Limb (tissue), 2 donors: ENCODE results near the gene TBC1D3K.
"Not testable (repeated sequence)": the region's sequence is repeated elsewhere in the genome, so short reads cannot be mapped to it uniquely, and the experiment has no call there.

Experiments
- DNase-seq, 2 donors: peaks; one replicate each; pipeline ENCODE4 v3.0.0-alpha.2; 2016; ENCODE audit errors: extremely low spot score in 2 of 2

Gene TBC1D3K

DNA sequence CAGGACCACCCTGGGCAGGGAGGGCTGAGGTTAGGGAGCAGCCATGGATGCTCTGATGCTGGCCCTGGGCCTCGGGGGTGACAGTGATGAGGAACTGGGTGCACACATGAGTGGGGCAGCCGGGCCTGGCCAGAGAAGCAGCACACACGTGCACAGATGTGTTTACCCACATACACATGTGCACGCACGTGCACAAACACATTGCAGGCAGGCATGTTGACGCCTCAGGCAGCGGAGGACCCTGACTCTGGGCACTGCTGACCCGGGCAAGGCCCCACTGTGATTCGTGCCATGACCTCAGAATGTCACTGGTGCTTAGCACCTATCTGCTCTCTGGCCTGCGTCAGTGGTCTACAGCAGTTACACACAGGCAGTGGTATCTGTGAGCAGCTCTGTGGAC is at the start of gene TBC1D3K:
TSS of gene TBC1D3K (plus strand) at position 301 of the 400 bp plus-strand sequence. CDS start 1,585 bp downstream, outside the sequence.
- not testable (repeated sequence) for DNase-seq

DNA sequence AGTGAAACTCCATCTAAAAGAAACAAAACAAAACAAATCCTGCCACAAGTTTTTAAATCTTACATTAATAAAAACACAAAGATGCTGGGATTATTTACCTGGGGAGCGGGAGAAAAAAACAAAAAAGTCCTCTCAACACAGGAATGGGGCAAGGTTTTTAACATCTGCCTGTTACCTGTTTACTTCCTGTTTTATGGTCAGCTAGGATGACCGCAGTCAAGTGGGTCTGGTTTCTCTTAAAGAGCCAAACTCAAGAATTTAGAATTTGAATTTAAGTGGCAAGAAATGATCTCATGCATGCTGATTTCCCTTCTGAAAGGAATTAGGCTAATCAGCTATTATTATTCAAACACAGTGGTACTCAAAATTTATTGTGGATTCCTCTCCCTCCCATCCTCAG is 39.7 kb upstream of the TBC1D3K start:
- DNase-seq = no peak

DNA sequence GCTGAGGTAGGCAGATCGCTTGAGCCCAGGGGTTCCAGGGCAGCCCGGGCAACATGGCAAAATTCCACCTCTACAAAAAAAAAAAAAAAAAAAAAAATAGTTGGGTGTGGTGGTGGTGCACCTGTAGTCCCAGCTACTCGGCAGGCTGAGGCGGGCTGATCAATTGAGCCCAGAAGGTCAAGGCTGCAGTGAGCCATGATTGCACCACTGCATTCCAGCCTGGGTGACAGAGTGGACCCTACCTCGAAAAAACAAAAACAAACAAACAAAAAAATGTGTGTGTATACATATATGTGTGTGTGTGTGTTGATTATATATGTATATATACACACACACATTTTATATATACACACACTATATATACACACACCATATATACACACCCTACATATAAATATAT is 39.1 kb upstream of the TBC1D3K start:
- DNase-seq = no peak

DNA sequence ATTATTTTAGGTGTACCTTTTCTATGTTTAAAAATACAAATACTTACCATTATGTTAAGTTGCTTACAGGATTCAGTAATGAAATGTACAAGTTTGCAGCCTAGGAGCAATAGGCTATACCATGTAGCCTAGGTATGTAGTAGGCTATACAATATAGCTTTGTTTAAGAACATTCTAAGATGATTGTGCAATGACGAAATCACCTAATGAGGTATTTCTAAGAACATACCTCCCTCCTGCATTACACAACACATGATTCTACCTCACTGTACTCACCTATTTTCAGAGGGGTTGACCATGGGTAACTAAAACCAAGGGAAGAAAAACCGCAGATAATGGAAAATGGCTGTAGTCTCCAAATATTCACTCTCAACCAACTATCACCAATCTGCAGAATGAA is 35.3 kb upstream of the TBC1D3K start:
- no peak for DNase-seq

DNA sequence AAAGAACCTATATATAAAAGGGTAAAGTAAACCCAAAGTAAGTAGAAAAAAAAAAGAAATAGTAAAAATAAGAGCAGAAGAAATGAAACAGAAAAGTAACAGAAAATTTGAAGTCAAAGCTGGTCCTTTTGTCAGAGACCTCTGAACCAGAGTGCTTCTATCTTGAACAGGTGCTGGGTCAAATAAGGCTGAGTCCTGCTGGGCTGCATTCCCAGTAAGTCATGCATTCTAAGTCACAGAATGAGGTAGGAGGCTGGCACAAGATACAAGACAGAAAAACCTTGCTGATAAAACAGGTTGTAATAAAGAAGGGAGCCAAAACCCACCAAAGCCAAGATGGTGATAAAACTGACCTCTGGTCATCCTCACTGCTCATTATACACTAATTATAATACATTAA is 27.3 kb upstream of the TBC1D3K start:
- not testable (repeated sequence) for DNase-seq
